Lung (tissue), 12 donors: ENCODE results near the gene SLCO3A1. TPM values are rescaled to one million over a fixed set of nuclear protein-coding genes. Genes with fewer than 3 reads are reported as not detected.

Source experiments
- ATAC-seq: fragments of 200-7000 bp; cut with Tn5 transposase; one replicate; pipeline ENCODE4 v1.9.1; 2020; ENCODE audit warnings: moderate number of reproducible peaks; ENCODE audit not compliant: insufficient read depth, low FRiP score
- DNase-seq, 3 donors: peaks; one replicate each; pipeline ENCODE4 v3.0.0-alpha.2; 2013 to 2017
- H3K27ac ChIP-seq, 2 donors: one replicate each; pipeline ENCODE4 v1.5.1; 2013; ENCODE audit warnings: mild to moderate bottlenecking in 2 of 2, moderate library complexity in 2 of 2, control low read depth in 1 of 2, inconsistent platforms in 1 of 2, low read depth in 1 of 2, low read length in 1 of 2
- H3K27me3 ChIP-seq, 3 donors: one replicate each; pipeline ENCODE4 v1.5.1; 2013; ENCODE audit warnings: low read length in 2 of 3; ENCODE audit not compliant: control insufficient read depth in 3 of 3, insufficient read depth in 3 of 3
- H3K36me3 ChIP-seq, 4 donors: one replicate each; pipeline ENCODE4 v1.5.1; 2013; ENCODE audit warnings: low read length in 4 of 4, mild to moderate bottlenecking in 1 of 4, moderate library complexity in 1 of 4; ENCODE audit not compliant: control insufficient read depth in 4 of 4, insufficient read depth in 4 of 4
- H3K4me1 ChIP-seq, 5 donors: one replicate each; pipeline ENCODE4 v1.5.1; 2013; ENCODE audit warnings: low read length in 5 of 5, mild to moderate bottlenecking in 2 of 5, moderate library complexity in 1 of 5; ENCODE audit not compliant: control insufficient read depth in 5 of 5, insufficient read depth in 5 of 5
- H3K4me3 ChIP-seq: one replicate; pipeline ENCODE4 v1.5.1; 2013; ENCODE audit warnings: mild to moderate bottlenecking, control low read depth, moderate library complexity
- H3K9ac ChIP-seq, 2 donors: one replicate each; pipeline ENCODE4 v1.5.1; 2013; ENCODE audit warnings: low read length in 2 of 2, control low read depth in 1 of 2; ENCODE audit not compliant: insufficient read depth in 1 of 2
- H3K9me3 ChIP-seq, 4 donors: one replicate each; pipeline ENCODE4 v1.5.1; 2013; ENCODE audit warnings: low read length in 3 of 4, mild to moderate bottlenecking in 1 of 4, moderate library complexity in 1 of 4; ENCODE audit not compliant: control insufficient read depth in 4 of 4, insufficient read depth in 3 of 4
- CTCF ChIP-seq: IDR thresholded peaks from 2 replicates; pipeline ENCODE4 v1.5.1; 2012; ENCODE audit warnings: mild to moderate bottlenecking; ENCODE audit errors: control extremely low read depth, extremely low read depth
- WGBS, 2 donors: extraction: QIAGEN DNeasy Blood & Tissue Kit; methylation state at CpG; one replicate each; pipeline ENCODE4 v1.1.7; 2013; 5-methylcytosine and 5-hydroxymethylcytosine counted together
- polyA plus RNA-seq, 2 donors: library from polyadenylated mRNA; stranded (reverse); fragments of 200-250 nt; gene quantifications; one replicate each; pipeline ENCODE4 v1.2.1, GENCODE V29; 2013
- total RNA-seq, 2 donors: library from RNA; depleted of rRNA in 1 of 2; stranded (reverse); fragments of >200 nt in 1 of 2; gene quantifications; one replicate each; pipeline ENCODE4 v1.2.1, GENCODE V29; 2014 to 2021
- donor health status: control.
- donor health status: control.
- donor health status: Bipolar disorder and iron deficiency.
- donor health status: healthy.
- donor health status: DM: yes; HTN: yes; CAD: no.

The SLCO3A1 gene
- total and polyA plus RNA-seq, 4 donors: 20.5 to 56.3 (median 33.5) TPM

- TF ChIP-seq CTCF: no peak
- no peak for DNase-seq
- H3K9me3 ChIP-seq: no peaks in the 10 kb centered on the region
- H3K27ac ChIP-seq: no peak overlapping the region
- ATAC-seq: no peak
- H3K4me1 ChIP-seq: peaks cover 4 to 26% (median 10%) of the 10 kb centered on the region in 5 donors
- no peak overlapping the region for H3K9ac ChIP-seq
- 64 to 74% methylated on average over 5 of the region's 5 CpGs for WGBS, 2 donors
- H3K36me3 ChIP-seq: peaks cover 0 to 3% (median 0%) of the 10 kb centered on the region in 4 donors
- H3K27me3 ChIP-seq: no peaks in the 10 kb centered on the region
- H3K4me3 ChIP-seq: no peak overlapping the region
Measured at GRCh38 chr15:91862891-91863504, 9.5 kb downstream of the SLCO3A1 start.

- Histone ChIP-seq H3K36me3 (no peaks in the 10 kb centered on the region), H3K27ac (peak overlapping the region in 1 of 2 donors; percentile 26), H3K4me3 (no peak overlapping the region), H3K4me1 (peaks cover 4 to 26% (median 10%) of the 10 kb centered on the region in 5 donors), H3K9ac (no peak overlapping the region), H3K27me3 (no peaks in the 10 kb centered on the region), H3K9me3 (no peaks in the 10 kb centered on the region)
- no peak for TF ChIP-seq CTCF
- 85 to 88% methylated on average over 7 of the region's 7 CpGs for WGBS, 2 donors
- no peak for DNase-seq
- ATAC-seq: no peak
Measured at GRCh38 chr15:91863621-91864255, 10.2 kb downstream of the SLCO3A1 start.

DNA sequence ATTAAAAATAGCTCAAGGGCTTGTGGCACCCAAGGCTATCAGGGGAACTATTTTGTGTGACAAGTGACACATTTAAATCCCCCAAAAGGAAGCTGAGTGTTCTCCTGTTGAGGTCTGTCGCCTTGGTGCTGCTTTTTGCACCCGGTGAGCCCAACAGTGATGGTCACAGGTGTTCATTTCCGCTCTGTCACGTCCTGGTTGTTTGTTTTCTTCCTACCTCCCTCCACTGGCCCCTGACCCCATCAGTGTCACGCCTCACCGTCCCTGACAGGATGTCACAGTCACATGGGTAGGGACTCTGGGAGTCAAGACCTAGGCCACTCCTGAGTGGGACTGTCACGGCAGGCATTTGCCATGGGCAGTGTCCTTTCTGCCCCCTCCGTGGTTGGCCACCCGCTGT is 11.2 kb downstream of the SLCO3A1 start:
- TF ChIP-seq CTCF: no peak
- WGBS, 2 donors: 61 to 74% methylated on average over 9 of the region's 9 CpGs
- H3K27ac ChIP-seq: peak overlapping the region; percentile 72 to 77

More for the DNA sequence above, 11.2 kb downstream of the SLCO3A1 start:
- H3K9ac ChIP-seq: no peak overlapping the region
- H3K4me1 ChIP-seq: peaks cover 4 to 26% (median 10%) of the 10 kb centered on the region in 5 donors
- no peak for DNase-seq
- no peaks in the 10 kb centered on the region for H3K36me3 ChIP-seq
- no peak for ATAC-seq
- H3K9me3 ChIP-seq: no peaks in the 10 kb centered on the region
- no peak overlapping the region for H3K4me3 ChIP-seq
- H3K27me3 ChIP-seq: no peaks in the 10 kb centered on the region
